HepG2 (cell line): Measurements from ENCODE around the gene OR52N2. TPM values are rescaled to one million over a fixed set of nuclear protein-coding genes. Genes with fewer than 3 reads are reported as not detected.

Source experiments
- ATAC-seq: fragments of 200-7000 bp; cut with Tn5 transposase; 3 replicates; pipeline ENCODE4 v1.9.1; 2020; ENCODE audit warnings: mild to moderate bottlenecking, moderate library complexity
- BruUV-seq: library from RNA; stranded (reverse); fragments of 400-500 nt; replicated peaks from 2 replicates; lab custom pipeline; 2021; lab: Mats Ljungman, UMichigan
- CTCF ChIA-PET: fragments of 300-600 bp; formaldehyde crosslinking; extraction: SDS; loops from one replicate; lab custom pipeline; 2021; ENCODE audit warnings: low total read pairs, inconsistent platforms, low intra/inter-chr PET ratio; lab: Yijun Ruan, JAX
- POLR2A ChIA-PET: fragments of 350-600 bp; sonication (Branson Sonifier 250); formaldehyde crosslinking; loops from one replicate; lab custom pipeline; 2020; ENCODE audit warnings: antibody characterized with exemption, inconsistent platforms; lab: Yijun Ruan, JAX
- DNase-seq: peaks from one replicate; pipeline ENCODE4 v3.0.0-alpha.2; 2015; ENCODE audit warnings: low spot score
- FAIRE-seq: peaks from 3 replicates; lab custom pipeline; 2011; peaks lifted over from hg19 to GRCh38; lab: Jason Lieb, UNC
- H2AFZ ChIP-seq: one replicate; pipeline ENCODE4 v1.6.1; 2011; ENCODE audit warnings: low read length, inconsistent platforms
- H3K27ac ChIP-seq: fragments of 300-600 bp; 3 replicates; pipeline ENCODE4 v1.8.0; 2011; ENCODE audit warnings: mixed run types, mild to moderate bottlenecking, mixed read lengths, low read length, inconsistent platforms; ENCODE audit not compliant: insufficient read depth; ENCODE audit errors: extremely low read length
- H3K27me3 ChIP-seq, 2 experiments: fragments of 200-600 bp in 1 of 2; 2 replicates in 1 of 2; 3 replicates in 1 of 2; pipeline versions ENCODE4 v1.6.0 to v1.8.0; 2011; ENCODE audit warnings: low read length in 2 of 2, mild to moderate bottlenecking in 2 of 2, moderate library complexity in 2 of 2, inconsistent platforms in 1 of 2; ENCODE audit not compliant: insufficient read depth in 2 of 2, control insufficient read depth in 1 of 2
- H3K36me3 ChIP-seq, 2 experiments: fragments of 200-600 bp in 1 of 2; replicated peaks in 1 of 2; 2 replicates in 1 of 2; 3 replicates in 1 of 2; pipeline versions ENCODE4 v1.5.1 to v1.8.0; 2011; ENCODE audit warnings: low read length in 2 of 2, inconsistent platforms in 1 of 2; ENCODE audit not compliant: insufficient read depth in 2 of 2, control insufficient read depth in 1 of 2
- H3K4me1 ChIP-seq: 2 replicates; pipeline ENCODE4 v1.5.1; 2012; ENCODE audit warnings: low read length, inconsistent platforms; ENCODE audit not compliant: insufficient read depth
- H3K4me2 ChIP-seq: 2 replicates; pipeline ENCODE4 v1.6.0; 2011; ENCODE audit warnings: low read depth, low read length, inconsistent platforms
- H3K4me3 ChIP-seq, 3 experiments: fragments of 200-600 bp in 1 of 3; sonication (generic), shearing (Covaris generic) in 1 of 3; replicated peaks in 1 of 3; 2 replicates each; pipeline ENCODE4 v1.5.1; 2011 to 2016; ENCODE audit warnings: low read length in 3 of 3, inconsistent platforms in 2 of 3, low read depth in 2 of 3, mild to moderate bottlenecking in 2 of 3, control low read depth in 1 of 3, mixed read lengths in 1 of 3; ENCODE audit not compliant: insufficient read depth in 1 of 3
- H3K79me2 ChIP-seq: one replicate; pipeline ENCODE4 v1.6.1; 2011; ENCODE audit warnings: low read length, inconsistent platforms; ENCODE audit not compliant: insufficient read depth
- H3K9ac ChIP-seq: 2 replicates; pipeline ENCODE4 v1.6.0; 2011; ENCODE audit warnings: mild to moderate bottlenecking, low read depth, low read length, inconsistent platforms; ENCODE audit not compliant: insufficient read depth
- H3K9me3 ChIP-seq: 2 replicates; pipeline ENCODE4 v1.5.1; 2012; ENCODE audit warnings: mild to moderate bottlenecking, low read length
- H4K20me1 ChIP-seq: 2 replicates; pipeline ENCODE4 v1.6.0; 2011; ENCODE audit warnings: inconsistent platforms, mild to moderate bottlenecking, low read length, moderate library complexity; ENCODE audit not compliant: insufficient read depth
- CBX1 ChIP-seq: IDR thresholded peaks from one replicate; pipeline ENCODE4 v1.6.1; 2016; ENCODE audit warnings: antibody characterized with exemption, low read depth
- CEBPB ChIP-seq: IDR thresholded peaks from 2 replicates; pipeline ENCODE4 v1.6.1; 2011; ENCODE audit warnings: low read depth, low read length, improper control_type of control experiment, borderline replicate concordance
- FOXK2 ChIP-seq: fragments of 450-650 bp; IDR thresholded peaks from 2 replicates; pipeline ENCODE4 v1.6.1; 2016
- KLF11 ChIP-seq: IDR thresholded peaks from 2 replicates; pipeline ENCODE4 v1.6.1; 2016; ENCODE audit warnings: missing compliant biosample characterization
- KLF9 ChIP-seq: IDR thresholded peaks from 2 replicates; pipeline ENCODE4 v1.6.1; 2016; ENCODE audit warnings: low read depth
- MNT ChIP-seq: fragments of 450-650 bp; IDR thresholded peaks from 2 replicates; pipeline ENCODE4 v1.6.1; 2016
- PHF21A ChIP-seq: sonication (generic); formaldehyde crosslinking; IDR thresholded peaks from 2 replicates; pipeline ENCODE4 v1.5.0; 2020; ENCODE audit warnings: mild to moderate bottlenecking, missing genetic modification reagents
- SYNCRIP ChIP-seq: fragments of 200-400 bp; formaldehyde crosslinking; IDR thresholded peaks from 2 replicates; pipeline ENCODE4 v1.6.1; 2018; ENCODE audit warnings: mild to moderate bottlenecking, low read depth, low read length; ENCODE audit not compliant: insufficient read depth
- THRA ChIP-seq: sonication (generic); formaldehyde crosslinking; IDR thresholded peaks from 2 replicates; pipeline ENCODE4 v1.4.0; 2020; ENCODE audit warnings: missing genetic modification reagents, borderline replicate concordance
- TOE1 ChIP-seq: sonication (generic); formaldehyde crosslinking; IDR thresholded peaks from 2 replicates; pipeline ENCODE4 v1.4.0; 2020; ENCODE audit warnings: mild to moderate bottlenecking, missing genetic modification reagents
- TOPORS ChIP-seq: sonication (generic); formaldehyde crosslinking; IDR thresholded peaks from 2 replicates; pipeline ENCODE4 v1.8.0; 2023; ENCODE audit warnings: mild to moderate bottlenecking, missing genetic modification reagents
- ZBTB4 ChIP-seq: sonication (generic); formaldehyde crosslinking; IDR thresholded peaks from 2 replicates; pipeline ENCODE4 v1.4.0; 2020; ENCODE audit warnings: missing genetic modification reagents, mild to moderate bottlenecking, borderline replicate concordance
- ZNF550 ChIP-seq: sonication (generic); formaldehyde crosslinking; IDR thresholded peaks from 2 replicates; pipeline ENCODE4 v1.4.0; 2020; ENCODE audit warnings: mild to moderate bottlenecking, missing genetic modification reagents, borderline replicate concordance
- WGBS: methylation state at CpG from one replicate; pipeline ENCODE4 v1.1.6; 2017; ENCODE audit warnings: low lambda C conversion rate; 5-methylcytosine and 5-hydroxymethylcytosine counted together
- in situ Hi-C: cut with HindIII; loops from 2 replicates; pipeline ENCODE4 v1.10.0; 2017; ENCODE audit warnings: low pct_unique_long_range_greater_than_20kb; ENCODE audit not compliant: extremely low pct_ligation_motif_present
- intact Hi-C: fragments of 100-400 bp; cut with micrococcal nuclease; formaldehyde crosslinking; loops from one replicate; pipeline ENCODE4 v1.10.0; 2022; ENCODE audit not compliant: unreplicated experiment
- polyA plus RNA-seq, 8 experiments: library from polyadenylated mRNA; depleted of rRNA in 3 of 8; stranded (reverse) in 7 of 8; unstranded in 1 of 8; fragments of >200 nt; fragmentation: Illumina TruSeq in 4 of 8; extraction: Trizol in 4 of 8; gene quantifications; 2 replicates each; pipeline versions ENCODE4 v1.2.1 to v1.2.3, GENCODE V29; 2011 to 2016; ENCODE audit warnings: low read depth in 4 of 8, missing spikeins in 1 of 8, mixed read lengths in 1 of 8; ENCODE audit not compliant: insufficient read depth in 1 of 8
- total RNA-seq, 5 experiments: library from RNA; depleted of rRNA; stranded (reverse); fragments of >200 nt; fragmentation: Illumina TruSeq; extraction: Trizol; gene quantifications; 2 replicates each; pipeline ENCODE4 v1.2.3, GENCODE V29; 2016; ENCODE audit warnings: low read depth in 1 of 5

OR52N2 gene
- total and polyA plus RNA-seq, 2 of the 13 experiments (the other 11 are each of a cell fraction or from before 2014, with no cell fraction given) = not detected

DNA sequence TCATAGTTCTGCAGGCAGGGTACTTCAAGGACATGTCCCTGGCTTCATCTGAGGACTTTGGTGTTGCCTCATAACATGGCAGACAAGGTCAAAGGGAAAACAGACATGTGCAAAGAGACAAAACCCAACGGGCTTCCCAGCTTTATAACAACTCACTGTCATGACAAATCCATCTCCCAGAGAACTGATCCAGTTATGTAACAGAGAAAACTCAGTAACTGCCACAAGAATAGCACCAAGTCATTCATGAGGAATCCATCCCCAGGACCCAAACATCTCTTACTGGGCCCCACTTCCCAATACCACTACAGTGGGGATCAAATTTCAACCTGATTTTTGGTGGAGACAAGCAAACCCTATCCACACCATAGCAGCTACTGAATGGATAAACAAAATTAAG lies 41.7 kb upstream of the OR52N2 start:
- no peak for FAIRE-seq
- no peaks in the 10 kb centered on the region for H3K79me2 ChIP-seq
- in situ Hi-C loops = no loop called here

GRCh38 chr11:5783255-5783654 lies 25.5 kb upstream of the OR52N2 start, which contains the start of gene OR52N5:
Gene OR52N5 (minus strand): TSS chr11:5783355. CDS start chr11:5778634, 4,721 bp downstream.
- intact Hi-C loops = no loop called here
- no peak for ATAC-seq
- no peak within 1 kb of the TSS for H3K27ac ChIP-seq
- no peak within 1 kb of the TSS for H2AFZ ChIP-seq
- H3K36me3 ChIP-seq = no peaks in the 10 kb centered on the region
- H3K9me3 ChIP-seq = no peaks in the 10 kb centered on the region
- no peak for FAIRE-seq
- no peak within 1 kb of the TSS for H3K9ac ChIP-seq
- no peak within 1 kb of the TSS for H3K4me2 ChIP-seq
- ChIA-PET POLR2A (no interaction called here), CTCF (no interaction called here)
- no peaks in the 10 kb centered on the region for H3K79me2 ChIP-seq
- in situ Hi-C loops = no loop called here
- no peaks in the 10 kb centered on the region for H3K27me3 ChIP-seq
- H3K4me1 ChIP-seq = no peaks in the 10 kb centered on the region
- no TSS peak for BruUV-seq
- 0% methylated on average over 4 of the region's 4 CpGs for WGBS
- DNase-seq = no peak
- no peaks in the 10 kb centered on the region for H4K20me1 ChIP-seq
- H3K4me3 ChIP-seq = no peak within 1 kb of the TSS
- TF ChIP-seq MNT (no peak), ZBTB4 (CRISPR knock-in tag) (no peak), KLF11 (CRISPR knock-in tag) (no peak), SYNCRIP (no peak), PHF21A (no peak), THRA (CRISPR knock-in tag) (no peak), TOPORS (CRISPR knock-in tag) (no peak), FOXK2 (no peak), ZNF550 (CRISPR knock-in tag) (no peak), KLF9 (no peak)

More for the DNA sequence above, 41.7 kb upstream of the OR52N2 start:
- ChIA-PET POLR2A (no interaction called here), CTCF (no interaction called here)
- intact Hi-C loops = no loop called here
- Histone ChIP-seq H3K4me3 (no peak overlapping the region), H4K20me1 (no peaks in the 10 kb centered on the region), H3K4me2 (no peak overlapping the region), H3K9me3 (no peaks in the 10 kb centered on the region), H3K9ac (no peak overlapping the region), H2AFZ (no peak overlapping the region), H3K36me3 (no peaks in the 10 kb centered on the region), H3K4me1 (no peaks in the 10 kb centered on the region), H3K27ac (no peak overlapping the region), H3K27me3 (no peaks in the 10 kb centered on the region)
- TF ChIP-seq CEBPB (0 out of 2 replicates have a peak, but pooled peaks have one; percentile 2), CBX1 (no peak), TOE1 (CRISPR knock-in tag) (no peak)
- BruUV-seq = no TSS peak
- ATAC-seq (no peak), DNase-seq (no peak)
- WGBS = 0% methylated on average over 1 of the region's 1 CpG
